HepG2 (cell line): ENCODE results near the gene MBOAT7. TPM values are rescaled to one million over a fixed set of nuclear protein-coding genes. Genes with fewer than 3 reads are reported as not detected.
A peak's percentile ranks its signal among the peaks of the same experiment; 100 is the strongest.

ENCODE experiments used
- AGO2 ChIP-seq: fragments of 200-400 bp; formaldehyde crosslinking; optimal IDR thresholded peaks from 2 replicates; pipeline ENCODE3; 2017; ENCODE audit warnings: mild to moderate bottlenecking, low read depth, low read length, moderate library complexity
- CREM ChIP-seq, 2 experiments: sonication (generic) in 1 of 2; formaldehyde crosslinking in 1 of 2; IDR thresholded peaks; 2 replicates each; pipeline versions ENCODE4 v1.4.0 to v1.6.1; 2016 to 2020; ENCODE audit warnings: antibody characterized with exemption in 1 of 2, mild to moderate bottlenecking in 1 of 2, missing genetic modification reagents in 1 of 2
- DR1 ChIP-seq: sonication (generic); formaldehyde crosslinking; IDR thresholded peaks from 2 replicates; pipeline ENCODE4 v1.8.0; 2021; ENCODE audit warnings: mild to moderate bottlenecking, missing genetic modification reagents, inconsistent platforms
- FOSL1 ChIP-seq: sonication (generic); formaldehyde crosslinking; IDR thresholded peaks from 2 replicates; pipeline ENCODE4 v1.9.0; 2021; ENCODE audit warnings: missing genetic modification reagents, borderline replicate concordance
- FOXO1 ChIP-seq: sonication (generic); formaldehyde crosslinking; IDR thresholded peaks from 2 replicates; pipeline ENCODE4 v1.4.0; 2020; ENCODE audit warnings: missing genetic modification reagents
- MTF1 ChIP-seq: sonication (generic); formaldehyde crosslinking; IDR thresholded peaks from 2 replicates; pipeline ENCODE4 v1.5.0; 2020; ENCODE audit warnings: missing genetic modification reagents
- NAIF1 ChIP-seq: sonication (generic); formaldehyde crosslinking; IDR thresholded peaks from 2 replicates; pipeline ENCODE4 v1.5.0; 2020; ENCODE audit warnings: mild to moderate bottlenecking, missing genetic modification reagents, borderline replicate concordance
- NFE2L2 ChIP-seq: fragments of 150-350 bp; IDR thresholded peaks from 2 replicates; pipeline ENCODE4 v1.6.1; 2014; ENCODE audit warnings: low read length
- NFIC ChIP-seq: IDR thresholded peaks from 2 replicates; pipeline ENCODE4 v1.6.1; 2012; ENCODE audit warnings: mild to moderate bottlenecking, low read length, inconsistent platforms
- PAWR ChIP-seq: sonication (generic); formaldehyde crosslinking; IDR thresholded peaks from 2 replicates; pipeline ENCODE4 v1.4.0; 2020; ENCODE audit warnings: missing genetic modification reagents, mild to moderate bottlenecking, borderline replicate concordance
- RAD21 ChIP-seq: fragments of 450-650 bp; formaldehyde crosslinking; IDR thresholded peaks from 2 replicates; pipeline ENCODE4 v1.5.0; 2020; ENCODE audit warnings: mild to moderate bottlenecking
- TAF15 ChIP-seq: fragments of 200-400 bp; formaldehyde crosslinking; IDR thresholded peaks from one replicate; pipeline ENCODE4 v1.6.1; 2018; ENCODE audit warnings: mild to moderate bottlenecking, low read depth, low read length; ENCODE audit not compliant: poor library complexity, severe bottlenecking
- THRA ChIP-seq: sonication (generic); formaldehyde crosslinking; IDR thresholded peaks from 2 replicates; pipeline ENCODE4 v1.4.0; 2020; ENCODE audit warnings: missing genetic modification reagents, borderline replicate concordance
- ZBTB20 ChIP-seq: sonication (generic); formaldehyde crosslinking; IDR thresholded peaks from 2 replicates; pipeline ENCODE4 v1.8.1; 2023; ENCODE audit warnings: missing genetic modification reagents, low read depth, mild to moderate bottlenecking, borderline replicate concordance
- ZFAT ChIP-seq: sonication (generic); formaldehyde crosslinking; conservative IDR thresholded peaks from 2 replicates; pipeline ENCODE4 v1.8.1; 2023; ENCODE audit warnings: missing genetic modification reagents, inconsistent platforms
- ZNF160 ChIP-seq: sonication (generic); formaldehyde crosslinking; IDR thresholded peaks from 2 replicates; pipeline ENCODE4 v1.8.0; 2022; ENCODE audit warnings: mild to moderate bottlenecking, inconsistent platforms, missing genetic modification reagents
- ZNF234 ChIP-seq: sonication (generic); formaldehyde crosslinking; conservative IDR thresholded peaks from 2 replicates; pipeline ENCODE4 v1.5.1; 2020; ENCODE audit warnings: mild to moderate bottlenecking, missing genetic modification reagents
- ZNF788 ChIP-seq: sonication (generic); formaldehyde crosslinking; IDR thresholded peaks from 2 replicates; pipeline ENCODE4 v1.5.0; 2020; ENCODE audit warnings: mild to moderate bottlenecking, missing genetic modification reagents, borderline replicate concordance
- polyA plus RNA-seq, 8 experiments: library from polyadenylated mRNA; depleted of rRNA in 3 of 8; stranded (reverse) in 7 of 8; unstranded in 1 of 8; fragments of >200 nt; fragmentation: Illumina TruSeq in 4 of 8; extraction: Trizol in 4 of 8; gene quantifications; 2 replicates each; pipeline versions ENCODE4 v1.2.1 to v1.2.3, GENCODE V29; 2011 to 2016; ENCODE audit warnings: low read depth in 4 of 8, missing spikeins in 1 of 8, mixed read lengths in 1 of 8; ENCODE audit not compliant: insufficient read depth in 1 of 8
- total RNA-seq, 5 experiments: library from RNA; depleted of rRNA; stranded (reverse); fragments of >200 nt; fragmentation: Illumina TruSeq; extraction: Trizol; gene quantifications; 2 replicates each; pipeline ENCODE4 v1.2.3, GENCODE V29; 2016; ENCODE audit warnings: low read depth in 1 of 5
- TF ChIP-seq, protein P1 (sequence below): sonication (generic); formaldehyde crosslinking; conservative IDR thresholded peaks from 2 replicates; pipeline ENCODE4 v1.8.1; 2023; ENCODE audit warnings: missing genetic modification reagents
- TF ChIP-seq, protein P2 (sequence below): sonication (generic); formaldehyde crosslinking; IDR thresholded peaks from 2 replicates; pipeline ENCODE4 v1.5.1; 2020; ENCODE audit warnings: missing genetic modification reagents, mild to moderate bottlenecking, borderline replicate concordance

The MBOAT7 gene
- total and polyA plus RNA-seq, 2 of the 13 experiments (the other 11 are each of a cell fraction or from before 2014, with no cell fraction given): 22.2 to 25.5 TPM

- TF ChIP-seq, protein P1, sequence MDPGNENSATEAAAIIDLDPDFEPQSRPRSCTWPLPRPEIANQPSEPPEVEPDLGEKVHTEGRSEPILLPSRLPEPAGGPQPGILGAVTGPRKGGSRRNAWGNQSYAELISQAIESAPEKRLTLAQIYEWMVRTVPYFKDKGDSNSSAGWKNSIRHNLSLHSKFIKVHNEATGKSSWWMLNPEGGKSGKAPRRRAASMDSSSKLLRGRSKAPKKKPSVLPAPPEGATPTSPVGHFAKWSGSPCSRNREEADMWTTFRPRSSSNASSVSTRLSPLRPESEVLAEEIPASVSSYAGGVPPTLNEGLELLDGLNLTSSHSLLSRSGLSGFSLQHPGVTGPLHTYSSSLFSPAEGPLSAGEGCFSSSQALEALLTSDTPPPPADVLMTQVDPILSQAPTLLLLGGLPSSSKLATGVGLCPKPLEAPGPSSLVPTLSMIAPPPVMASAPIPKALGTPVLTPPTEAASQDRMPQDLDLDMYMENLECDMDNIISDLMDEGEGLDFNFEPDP (CRISPR knock-in tag): no peak
- TF ChIP-seq ZNF160 (CRISPR knock-in tag): no peak
- TF ChIP-seq FOSL1 (CRISPR knock-in tag): no peak
- TF ChIP-seq MTF1 (CRISPR knock-in tag): no peak
- no peak for TF ChIP-seq NAIF1
- TF ChIP-seq ZNF234 (CRISPR knock-in tag): no peak
- no peak for TF ChIP-seq RAD21 (CRISPR knock-in tag)
- no peak for TF ChIP-seq ZBTB20
- TF ChIP-seq, protein P2, sequence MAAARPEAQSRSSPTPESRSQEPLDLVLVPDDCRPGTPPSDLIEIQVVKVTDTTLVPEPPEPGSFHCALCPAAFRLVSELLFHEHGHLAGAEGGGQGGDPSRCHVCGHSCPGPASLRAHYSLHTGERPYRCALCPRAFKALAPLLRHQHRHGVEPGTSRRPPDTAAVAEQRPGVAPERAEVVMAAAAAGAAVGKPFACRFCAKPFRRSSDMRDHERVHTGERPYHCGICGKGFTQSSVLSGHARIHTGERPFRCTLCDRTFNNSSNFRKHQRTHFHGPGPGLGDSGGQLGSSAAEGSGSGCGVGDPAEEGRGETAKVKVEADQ (CRISPR knock-in tag): no peak
- no peak for TF ChIP-seq ZFAT (CRISPR knock-in tag)
- peak; percentile 34 for TF ChIP-seq AGO2
- 0 out of 2 replicates have a peak, but pooled peaks have one; percentile 52 for TF ChIP-seq NFIC
- no peak for TF ChIP-seq PAWR (CRISPR knock-in tag)
- TF ChIP-seq ZNF788 (CRISPR knock-in tag): peak; percentile 41; the same call in 1 of the 2 replicates
- 0 out of 2 replicates have a peak, but pooled peaks have one; percentile 9 for TF ChIP-seq CREM (IDR thresholded peaks at IDR 0.05)
- TF ChIP-seq CREM (CRISPR knock-in tag; IDR thresholded peaks at IDR 0.05): no peak
- peak; percentile 63; the same call in 1 of the 2 replicates for TF ChIP-seq THRA
- TF ChIP-seq DR1 (CRISPR knock-in tag): no peak; the same call in 1 of the 2 replicates
- no peak for TF ChIP-seq TAF15
- TF ChIP-seq NFE2L2: no peak
- TF ChIP-seq FOXO1 (CRISPR knock-in tag): no peak
Measured at GRCh38 chr19:54207983-54208783, 18.8 kb upstream of the MBOAT7 start (continued).
